ENCODE results near the gene CMTM3.
A peak's percentile ranks its signal among the peaks of the same experiment; 100 is the strongest.

The CMTM3 gene

GRCh38 chr16:66575060-66575459 is 29.4 kb upstream of the CMTM3 start:
- Mint-ChIP-seq H3K36me3 (ENCODE audit: low read depth) (no peaks in the 10 kb centered on the region), H3K27ac (no peak overlapping the region), H3K27me3 (peaks cover 27% of the 10 kb centered on the region), H3K4me3 (no peak overlapping the region), H3K4me1 (ENCODE audit: low read depth) (peaks cover 6% of the 10 kb centered on the region), H3K9me3 (no peaks in the 10 kb centered on the region)

- Mint-ChIP-seq H3K4me3 (no peak overlapping the region), H3K27ac (no peak overlapping the region), H3K27me3 (peaks cover 37% of the 10 kb centered on the region), H3K9me3 (no peaks in the 10 kb centered on the region), H3K36me3 (ENCODE audit: low read depth) (no peaks in the 10 kb centered on the region), H3K4me1 (ENCODE audit: low read depth) (peaks cover 6% of the 10 kb centered on the region)
These were observed 28.2 kb upstream of the CMTM3 start for GRCh38 chr16:66576296-66576695.

GRCh38 chr16:66578651-66579531 is 25.6 kb upstream of the CMTM3 start, which contains the start of gene CMTM2:
CMTM2 (plus strand) TSS chr16:66579463; CDS start chr16:66579608, 145 bp downstream.
- peaks cover 6% of the 10 kb centered on the region for H3K4me1 Mint-ChIP-seq (ENCODE audit: low read depth)
- no peaks in the 10 kb centered on the region for H3K9me3 Mint-ChIP-seq
- H3K27me3 Mint-ChIP-seq, result peaks cover 37% of the 10 kb centered on the region
- H3K27ac Mint-ChIP-seq, result no peak within 1 kb of the TSS
- H3K36me3 Mint-ChIP-seq (ENCODE audit: low read depth), result no peaks in the 10 kb centered on the region
- peak within 1 kb of the TSS; percentile 48 for H3K4me3 Mint-ChIP-seq

GRCh38 chr16:66580605-66581209 is 23.8 kb upstream of the CMTM3 start:
- no peak overlapping the region for H3K4me3 Mint-ChIP-seq

GRCh38 chr16:66581246-66581952 is 23.1 kb upstream of the CMTM3 start:
- H3K27ac Mint-ChIP-seq, result no peak overlapping the region

More at GRCh38 chr16:66580605-66581209, 23.8 kb upstream of the CMTM3 start:
- no peaks in the 10 kb centered on the region for H3K9me3 Mint-ChIP-seq
- H3K27me3 Mint-ChIP-seq, result peaks cover 37% of the 10 kb centered on the region
- H3K4me1 Mint-ChIP-seq (ENCODE audit: low read depth), result peaks cover 7% of the 10 kb centered on the region
- H3K36me3 Mint-ChIP-seq (ENCODE audit: low read depth), result no peaks in the 10 kb centered on the region
- no peak overlapping the region for H3K27ac Mint-ChIP-seq

GRCh38 chr16:66585481-66586239 is 18.8 kb upstream of the CMTM3 start:
- Mint-ChIP-seq H3K4me1 (ENCODE audit: low read depth) (peaks cover 36% of the 10 kb centered on the region), H3K27me3 (peaks cover 4% of the 10 kb centered on the region), H3K27ac (no peak overlapping the region), H3K4me3 (no peak overlapping the region), H3K9me3 (no peaks in the 10 kb centered on the region), H3K36me3 (ENCODE audit: low read depth) (no peaks in the 10 kb centered on the region)

More at GRCh38 chr16:66581246-66581952, 23.1 kb upstream of the CMTM3 start:
- Mint-ChIP-seq H3K36me3 (ENCODE audit: low read depth) (no peaks in the 10 kb centered on the region), H3K9me3 (no peaks in the 10 kb centered on the region), H3K27me3 (peaks cover 37% of the 10 kb centered on the region), H3K4me3 (no peak overlapping the region), H3K4me1 (ENCODE audit: low read depth) (peaks cover 9% of the 10 kb centered on the region)

GRCh38 chr16:66587881-66588600 is 16.5 kb upstream of the CMTM3 start:
- Mint-ChIP-seq H3K9me3 (no peaks in the 10 kb centered on the region), H3K27ac (peak overlapping the region; percentile 13), H3K4me3 (no peak overlapping the region), H3K36me3 (ENCODE audit: low read depth) (no peaks in the 10 kb centered on the region), H3K27me3 (peaks cover 3% of the 10 kb centered on the region), H3K4me1 (ENCODE audit: low read depth) (peaks cover 40% of the 10 kb centered on the region)

- H3K27me3 Mint-ChIP-seq, result peaks cover 3% of the 10 kb centered on the region
- peaks cover 40% of the 10 kb centered on the region for H3K4me1 Mint-ChIP-seq (ENCODE audit: low read depth)
- peak overlapping the region; percentile 4 for H3K27ac Mint-ChIP-seq
- no peaks in the 10 kb centered on the region for H3K9me3 Mint-ChIP-seq
- H3K4me3 Mint-ChIP-seq, result peak overlapping the region; percentile 70
- no peaks in the 10 kb centered on the region for H3K36me3 Mint-ChIP-seq (ENCODE audit: low read depth)
These were observed 15.4 kb upstream of the CMTM3 start for GRCh38 chr16:66588981-66589713.

GRCh38 chr16:66590322-66590721 is 14.2 kb upstream of the CMTM3 start:
- Mint-ChIP-seq H3K27me3 (peaks cover 3% of the 10 kb centered on the region), H3K27ac (peak overlapping the region; percentile 46), H3K4me3 (peak overlapping the region; percentile 70), H3K36me3 (ENCODE audit: low read depth) (no peaks in the 10 kb centered on the region), H3K4me1 (ENCODE audit: low read depth) (peaks cover 40% of the 10 kb centered on the region), H3K9me3 (no peaks in the 10 kb centered on the region)

GRCh38 chr16:66591018-66591417 is 13.5 kb upstream of the CMTM3 start:
- peaks cover 36% of the 10 kb centered on the region for H3K4me1 Mint-ChIP-seq (ENCODE audit: low read depth)
- H3K4me3 Mint-ChIP-seq, result peak overlapping the region; percentile 70
- H3K27ac Mint-ChIP-seq, result no peak overlapping the region
- no peaks in the 10 kb centered on the region for H3K9me3 Mint-ChIP-seq
- H3K36me3 Mint-ChIP-seq (ENCODE audit: low read depth), result no peaks in the 10 kb centered on the region
- H3K27me3 Mint-ChIP-seq, result peaks cover 3% of the 10 kb centered on the region

GRCh38 chr16:66592241-66592640 is 12.3 kb upstream of the CMTM3 start:
- Mint-ChIP-seq H3K4me3 (no peak overlapping the region), H3K27me3 (peaks cover 3% of the 10 kb centered on the region), H3K4me1 (ENCODE audit: low read depth) (peaks cover 41% of the 10 kb centered on the region)

GRCh38 chr16:66592814-66593213 is 11.7 kb upstream of the CMTM3 start:
- no peak overlapping the region for H3K4me3 Mint-ChIP-seq
- no peak overlapping the region for H3K27ac Mint-ChIP-seq
- no peaks in the 10 kb centered on the region for H3K9me3 Mint-ChIP-seq
- H3K4me1 Mint-ChIP-seq (ENCODE audit: low read depth), result peaks cover 40% of the 10 kb centered on the region
- peaks cover 3% of the 10 kb centered on the region for H3K27me3 Mint-ChIP-seq
- no peaks in the 10 kb centered on the region for H3K36me3 Mint-ChIP-seq (ENCODE audit: low read depth)

More at GRCh38 chr16:66592241-66592640, 12.3 kb upstream of the CMTM3 start:
- Mint-ChIP-seq H3K9me3 (no peaks in the 10 kb centered on the region), H3K27ac (no peak overlapping the region), H3K36me3 (ENCODE audit: low read depth) (no peaks in the 10 kb centered on the region)

- no peaks in the 10 kb centered on the region for H3K9me3 Mint-ChIP-seq
- no peak overlapping the region for H3K27ac Mint-ChIP-seq
- H3K4me1 Mint-ChIP-seq (ENCODE audit: low read depth), result peaks cover 34% of the 10 kb centered on the region
- peaks cover 3% of the 10 kb centered on the region for H3K27me3 Mint-ChIP-seq
- no peaks in the 10 kb centered on the region for H3K36me3 Mint-ChIP-seq (ENCODE audit: low read depth)
- no peak overlapping the region for H3K4me3 Mint-ChIP-seq
These were observed 9.8 kb upstream of the CMTM3 start for GRCh38 chr16:66594739-66595138.

All from stimulated activated naive CD8-positive, alpha-beta T cell treated with anti-CD3 and anti-CD28 coated beads, Interleukin-15, Interleukin-2, amounts not matched to agents 100 ng/mL and 50 ng/mL, for 24 hours (primary cell).